ENCODE measurements around the gene CCL22. TPM values are rescaled to one million over a fixed set of nuclear protein-coding genes. Genes with fewer than 3 reads are reported as not detected.

Gene CCL22
- total RNA-seq, 1 donor from 2014 or later: not detected

Small RNA genes lying within 50 kb of the gene (small RNA-seq; reads per million reads assigned to genes)
- not detected for gene AC108081.1

Other genes starting within 250 kb of the CCL22 start
- gene PSME3IP1, start 172.7 kb upstream of the CCL22 start, total RNA-seq: 142 TPM
- 69.7 TPM for gene RSPRY1, start 172.5 kb upstream of the CCL22 start, total RNA-seq
- 81.9 TPM for gene ARL2BP, start 113.5 kb upstream of the CCL22 start, total RNA-seq
- 1.6 TPM for gene PLLP, start 74.1 kb upstream of the CCL22 start, total RNA-seq
- 4.9 TPM for gene CX3CL1, start 13.7 kb downstream of the CCL22 start, total RNA-seq
- not detected for gene CCL17, start 46.0 kb downstream of the CCL22 start, total RNA-seq
- gene CIAPIN1, start 88.6 kb downstream of the CCL22 start, total RNA-seq: 90.9 TPM
- gene COQ9, start 88.7 kb downstream of the CCL22 start, total RNA-seq: 26.1 TPM
- 70.9 TPM for gene POLR2C, start 103.9 kb downstream of the CCL22 start, total RNA-seq
- gene DOK4, start 127.7 kb downstream of the CCL22 start, total RNA-seq: 71.7 TPM
- gene CCDC102A, start 177.8 kb downstream of the CCL22 start, total RNA-seq: 0.82 TPM
- gene ADGRG5, start 183.9 kb downstream of the CCL22 start, total RNA-seq: under 0.01 TPM